ENCODE data around the gene STAT5A.

DNA sequence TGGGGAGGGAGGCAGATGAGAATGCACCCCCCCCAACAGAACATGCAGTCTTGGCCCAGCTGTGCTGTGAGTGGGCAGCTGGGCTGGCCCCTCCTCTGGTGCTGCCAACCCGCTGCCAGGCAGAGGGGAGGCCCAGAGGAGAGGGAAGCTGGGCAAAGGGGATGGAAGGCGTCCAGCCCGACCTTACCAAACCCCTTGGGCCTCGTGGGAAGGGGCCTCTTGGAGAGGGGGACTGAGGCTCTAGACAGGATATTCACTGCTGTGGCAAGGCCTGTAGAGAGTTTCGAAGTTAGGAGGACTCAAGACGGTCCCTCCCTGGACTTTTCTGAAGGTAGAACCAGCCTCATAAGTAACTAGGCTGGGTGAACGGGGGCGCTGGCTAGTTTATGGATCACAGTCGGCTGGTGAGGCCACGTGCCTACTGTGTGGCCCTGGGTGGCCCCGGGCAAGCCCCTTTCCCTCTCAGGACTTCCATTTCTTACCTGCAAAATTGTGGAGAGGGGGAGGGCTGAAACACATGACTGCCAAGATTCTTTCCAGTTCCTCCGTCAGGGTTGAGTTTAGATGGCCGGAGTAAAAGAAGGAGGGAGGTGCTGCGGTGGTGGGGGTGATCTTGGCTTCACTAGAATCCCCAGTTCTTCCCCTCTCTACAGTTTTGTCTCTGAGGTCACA lies 857 bp upstream of the STAT5A start:
- TF ChIP-seq, protein P1, sequence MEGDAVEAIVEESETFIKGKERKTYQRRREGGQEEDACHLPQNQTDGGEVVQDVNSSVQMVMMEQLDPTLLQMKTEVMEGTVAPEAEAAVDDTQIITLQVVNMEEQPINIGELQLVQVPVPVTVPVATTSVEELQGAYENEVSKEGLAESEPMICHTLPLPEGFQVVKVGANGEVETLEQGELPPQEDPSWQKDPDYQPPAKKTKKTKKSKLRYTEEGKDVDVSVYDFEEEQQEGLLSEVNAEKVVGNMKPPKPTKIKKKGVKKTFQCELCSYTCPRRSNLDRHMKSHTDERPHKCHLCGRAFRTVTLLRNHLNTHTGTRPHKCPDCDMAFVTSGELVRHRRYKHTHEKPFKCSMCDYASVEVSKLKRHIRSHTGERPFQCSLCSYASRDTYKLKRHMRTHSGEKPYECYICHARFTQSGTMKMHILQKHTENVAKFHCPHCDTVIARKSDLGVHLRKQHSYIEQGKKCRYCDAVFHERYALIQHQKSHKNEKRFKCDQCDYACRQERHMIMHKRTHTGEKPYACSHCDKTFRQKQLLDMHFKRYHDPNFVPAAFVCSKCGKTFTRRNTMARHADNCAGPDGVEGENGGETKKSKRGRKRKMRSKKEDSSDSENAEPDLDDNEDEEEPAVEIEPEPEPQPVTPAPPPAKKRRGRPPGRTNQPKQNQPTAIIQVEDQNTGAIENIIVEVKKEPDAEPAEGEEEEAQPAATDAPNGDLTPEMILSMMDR (IDR thresholded peaks at IDR 0.05) = no peak
- TF ChIP-seq POLR2A (IDR thresholded peaks at IDR 0.05) = peak in 1 of 2 donors; percentile 28
